Breast epithelium (tissue), 4 donors: ENCODE results near the gene ADAMTS8. TPM values are rescaled to one million over a fixed set of nuclear protein-coding genes. Genes with fewer than 3 reads are reported as not detected.

Experiments used
- DNase-seq, 2 donors: peaks; one replicate each; pipeline ENCODE4 v3.0.0-alpha.2; 2019; ENCODE audit warnings: low spot score in 2 of 2
- H3K27ac ChIP-seq, 2 donors: fragments of 200-600 bp; sonication (generic) in 1 of 2; one replicate each; pipeline ENCODE4 v1.5.1; 2016 to 2019; ENCODE audit warnings: mild to moderate bottlenecking in 1 of 2
- H3K27me3 ChIP-seq, 2 donors: fragments of 200-600 bp; sonication (generic) in 1 of 2; one replicate each; pipeline versions ENCODE4 v1.5.1 to v1.6.0; 2017 to 2019; ENCODE audit warnings: control low read depth in 1 of 2, mild to moderate bottlenecking in 1 of 2
- H3K36me3 ChIP-seq: fragments of 200-600 bp; one replicate; pipeline ENCODE4 v1.5.1; 2019
- H3K4me1 ChIP-seq, 2 donors: fragments of 200-600 bp; sonication (generic); one replicate each; pipeline ENCODE4 v1.5.1; 2016 to 2019; ENCODE audit warnings: control low read depth in 1 of 2
- H3K4me3 ChIP-seq, 3 donors: fragments of 200-600 bp; sonication (generic); 1 replicate in 2 of 3; 2 replicates in 1 of 3; pipeline ENCODE4 v1.5.1; 2016 to 2019; ENCODE audit warnings: mild to moderate bottlenecking in 3 of 3, moderate library complexity in 2 of 3
- H3K9me3 ChIP-seq, 2 donors: fragments of 200-600 bp; sonication (generic) in 1 of 2; one replicate each; pipeline ENCODE4 v1.5.1; 2016 to 2019; ENCODE audit warnings: control low read depth in 1 of 2
- CTCF ChIP-seq, 3 donors: fragments of 450-650 bp; IDR thresholded peaks; one replicate each; pipeline ENCODE4 v1.5.1; 2016 to 2017; ENCODE audit warnings: antibody characterized with exemption in 3 of 3, mild to moderate bottlenecking in 3 of 3, moderate library complexity in 3 of 3
- POLR2A ChIP-seq: fragments of 450-650 bp; IDR thresholded peaks from one replicate; pipeline ENCODE4 v1.6.1; 2016; ENCODE audit warnings: antibody characterized with exemption, mild to moderate bottlenecking, moderate library complexity
- POLR2AphosphoS5 ChIP-seq, 3 donors: sonication (generic); formaldehyde crosslinking; IDR thresholded peaks; one replicate each; pipeline ENCODE4 v1.6.1; 2017; ENCODE audit warnings: antibody characterized with exemption in 3 of 3
- intact Hi-C: fragments of 100-400 bp; cut with DNase I; formaldehyde crosslinking; loops from one replicate; pipeline ENCODE4 v1.15.1; 2023; ENCODE audit warnings: low total_unique reads
- total RNA-seq, 3 donors: library from RNA; depleted of rRNA; stranded (reverse); fragments of >200 nt; gene quantifications; one replicate each; pipeline ENCODE4 v1.1.0, GENCODE V29; 2016

Gene ADAMTS8
- total RNA-seq, 3 donors from 2014 or later: 0.32 to 2.0 (median 0.44) TPM

DNA sequence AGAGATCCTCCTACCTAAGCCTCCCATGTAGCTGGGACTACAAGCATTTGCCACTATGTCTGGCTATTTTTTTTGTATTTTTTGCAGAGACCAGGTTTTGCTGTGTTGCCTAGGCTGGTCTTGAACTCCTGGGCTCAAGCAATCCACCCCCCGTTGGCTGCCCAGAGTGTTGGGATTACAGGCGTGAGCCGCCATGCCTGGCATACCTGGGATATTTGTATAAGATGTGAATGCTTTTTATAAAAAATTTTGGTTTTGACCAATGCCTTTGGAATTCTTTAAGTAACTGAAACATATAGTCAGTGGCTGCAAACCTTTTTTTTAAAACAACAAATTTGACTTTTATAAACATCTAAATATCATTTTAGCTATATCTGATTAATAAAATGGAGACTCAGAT lies 42.4 kb downstream of the ADAMTS8 start:
- no peaks in the 10 kb centered on the region for H3K27me3 ChIP-seq
- TF ChIP-seq POLR2A (no peak), POLR2AphosphoS5 (IDR thresholded peaks at IDR 0.05) (no peak), CTCF (IDR thresholded peaks at IDR 0.05) (no peak)
- no peak overlapping the region for H3K4me3 ChIP-seq
- intact Hi-C loops: no loop called here
- H3K27ac ChIP-seq: no peak overlapping the region
- no peaks in the 10 kb centered on the region for H3K9me3 ChIP-seq
- DNase-seq: no peak
- no peaks in the 10 kb centered on the region for H3K4me1 ChIP-seq
- no peaks in the 10 kb centered on the region for H3K36me3 ChIP-seq

- intact Hi-C loops: no loop called here
- no peak overlapping the region for H3K27ac ChIP-seq
- H3K27me3 ChIP-seq: no peaks in the 10 kb centered on the region
- TF ChIP-seq POLR2A (no peak), POLR2AphosphoS5 (IDR thresholded peaks at IDR 0.05) (no peak), CTCF (IDR thresholded peaks at IDR 0.05) (no peak)
- no peak for DNase-seq
- no peaks in the 10 kb centered on the region for H3K4me1 ChIP-seq
- no peaks in the 10 kb centered on the region for H3K9me3 ChIP-seq
- H3K36me3 ChIP-seq: no peaks in the 10 kb centered on the region
- H3K4me3 ChIP-seq: no peak overlapping the region
These were observed 44.8 kb downstream of the ADAMTS8 start for GRCh38 chr11:130383344-130384211.

DNA sequence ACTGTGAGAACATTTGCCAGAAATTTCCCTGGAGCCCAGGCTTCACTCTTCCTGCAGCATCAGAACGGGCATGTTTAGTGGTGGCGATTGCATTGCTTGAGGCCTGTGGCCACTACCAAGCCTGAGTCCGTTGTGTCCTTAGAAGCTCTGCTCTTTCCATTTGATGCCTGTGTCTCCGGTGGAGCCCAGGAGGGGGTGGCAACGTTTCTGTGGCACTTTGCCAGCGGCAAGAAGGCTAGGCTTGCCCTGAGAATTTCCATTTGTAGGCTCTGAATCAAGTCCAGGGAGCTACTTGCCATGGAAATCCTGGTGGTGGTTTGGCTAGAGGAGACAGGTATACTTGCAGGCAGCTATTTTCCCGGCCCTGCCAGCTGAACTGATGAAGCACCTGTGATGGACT lies 47.1 kb downstream of the ADAMTS8 start:
- TF ChIP-seq CTCF (IDR thresholded peaks at IDR 0.05): no peak
- TF ChIP-seq POLR2A: no peak
- TF ChIP-seq POLR2AphosphoS5 (IDR thresholded peaks at IDR 0.05): no peak
- intact Hi-C loops: no loop called here
- no peak overlapping the region for H3K4me3 ChIP-seq

GRCh38 chr11:130380778-130381177 lies 47.6 kb downstream of the ADAMTS8 start:
- Histone ChIP-seq H3K27me3 (no peaks in the 10 kb centered on the region), H3K4me3 (no peak overlapping the region)

More for the DNA sequence above, 47.1 kb downstream of the ADAMTS8 start:
- Histone ChIP-seq H3K27ac (no peak overlapping the region), H3K4me1 (no peaks in the 10 kb centered on the region), H3K27me3 (no peaks in the 10 kb centered on the region), H3K36me3 (no peaks in the 10 kb centered on the region), H3K9me3 (no peaks in the 10 kb centered on the region)
- DNase-seq: no peak

More at GRCh38 chr11:130380778-130381177, 47.6 kb downstream of the ADAMTS8 start:
- intact Hi-C loops: no loop called here
- no peak for TF ChIP-seq CTCF (IDR thresholded peaks at IDR 0.05)
- TF ChIP-seq POLR2AphosphoS5 (IDR thresholded peaks at IDR 0.05): no peak
- TF ChIP-seq POLR2A: no peak
- no peaks in the 10 kb centered on the region for H3K9me3 ChIP-seq
- H3K36me3 ChIP-seq: no peaks in the 10 kb centered on the region
- no peak for DNase-seq
- no peak overlapping the region for H3K27ac ChIP-seq
- no peaks in the 10 kb centered on the region for H3K4me1 ChIP-seq
